GM18858 (cell line): ENCODE measurements around the gene NUP62.
"Not testable (repeated sequence)": the region's sequence is repeated elsewhere in the genome, so short reads cannot be mapped to it uniquely, and the experiment has no call there.

Source experiments
- ATAC-seq: cut with Tn5 transposase; IDR thresholded peaks from one replicate; pipeline ENCODE4 v1.9.1; 2021; ENCODE audit not compliant: unreplicated experiment

Gene NUP62

GRCh38 chr19:49929121-49929610, at the start of gene NUP62, which contains the start of gene ATF5:
Gene NUP62 (minus strand): TSS chr19:49929504. CDS start chr19:49909807, 19,697 bp downstream.
Gene ATF5 (plus strand): TSS chr19:49929205. CDS start chr19:49930851, 1,646 bp downstream.
- peak; percentile 12 for ATAC-seq

- ATAC-seq: no peak
Observed at GRCh38 chr19:49978324-49978723, 49.0 kb upstream of the NUP62 start.

GRCh38 chr19:49977881-49978280, 48.6 kb upstream of the NUP62 start:
- no peak for ATAC-seq

- no peak for ATAC-seq
Observed at GRCh38 chr19:49977076-49977475, 47.8 kb upstream of the NUP62 start.

GRCh38 chr19:49976496-49976895, 47.2 kb upstream of the NUP62 start:
- ATAC-seq: no peak

- ATAC-seq: no peak
Observed at GRCh38 chr19:49975051-49975450, 45.7 kb upstream of the NUP62 start.

GRCh38 chr19:49973987-49974386, 44.7 kb upstream of the NUP62 start:
- no peak for ATAC-seq

- no peak for ATAC-seq
Observed at GRCh38 chr19:49972841-49973240, 43.5 kb upstream of the NUP62 start.

- ATAC-seq: no peak
Observed at GRCh38 chr19:49971991-49972411, 42.7 kb upstream of the NUP62 start.

- not testable (repeated sequence) for ATAC-seq
Observed at GRCh38 chr19:49969355-49969754, 40.1 kb upstream of the NUP62 start.

- ATAC-seq: no peak
Observed at GRCh38 chr19:49968279-49968922, 39.1 kb upstream of the NUP62 start.

GRCh38 chr19:49960980-49961379, 31.7 kb upstream of the NUP62 start, which contains the start of gene SIGLEC11:
Gene SIGLEC11 (minus strand): TSS chr19:49961172. CDS start chr19:49961081, 91 bp downstream.
- not testable (repeated sequence) for ATAC-seq

- ATAC-seq: not testable (repeated sequence)
Observed at GRCh38 chr19:49959892-49960291, 30.6 kb upstream of the NUP62 start.

- ATAC-seq: not testable (repeated sequence)
Observed at GRCh38 chr19:49958596-49958995, 29.3 kb upstream of the NUP62 start.

- ATAC-seq: not testable (repeated sequence)
Observed at GRCh38 chr19:49958144-49958543, 28.8 kb upstream of the NUP62 start.

- ATAC-seq: no peak
Observed at GRCh38 chr19:49957262-49957915, 28.1 kb upstream of the NUP62 start.

- ATAC-seq: no peak
Observed at GRCh38 chr19:49956115-49956495, 26.8 kb upstream of the NUP62 start.

GRCh38 chr19:49954933-49955332, 25.6 kb upstream of the NUP62 start:
- no peak for ATAC-seq

GRCh38 chr19:49954092-49954829, 25.0 kb upstream of the NUP62 start:
- ATAC-seq: no peak

GRCh38 chr19:49953416-49953815, 24.1 kb upstream of the NUP62 start:
- ATAC-seq: no peak

GRCh38 chr19:49952906-49953305, 23.6 kb upstream of the NUP62 start:
- no peak for ATAC-seq

GRCh38 chr19:49952479-49952836, 23.2 kb upstream of the NUP62 start:
- no peak for ATAC-seq
